ENCODE results near the gene ZFAND2A. TPM values are rescaled to one million over a fixed set of nuclear protein-coding genes. Genes with fewer than 3 reads are reported as not detected.

The ZFAND2A gene
- total and polyA plus RNA-seq, 11 donors, result 5.6 to 25.6 (median 9.9) TPM

GRCh38 chr7:1170741-1171501 lies 10.9 kb upstream of the ZFAND2A start:
- ATAC-seq (no peak), DNase-seq (no peak)
- Histone ChIP-seq H3K4me3 (no peak overlapping the region), H3K36me3 (no peaks in the 10 kb centered on the region), H3K27me3 (no peaks in the 10 kb centered on the region), H3K9me3 (no peaks in the 10 kb centered on the region), H3K4me1 (peaks cover 0 to 18% (median 2%) of the 10 kb centered on the region in 12 donors), H3K27ac (no peak overlapping the region)
- TF ChIP-seq CTCF (IDR thresholded peaks at IDR 0.05), result no peak
- no peak for TF ChIP-seq POLR2A (IDR thresholded peaks at IDR 0.05)
- WGBS, 4 donors, result 85 to 96% (median 89%) methylated on average over 25 to 26 of the region's 26 CpGs
- intact Hi-C loops (cut with DNase I), result loop anchor here in 6 of 10 donors (5.0 to 10.0 kb wide), 4 partner anchors 84 to 266 kb away; partner anchors contain the start of gene GPER1 (in 4 of the 6)

GRCh38 chr7:1169409-1170368 lies 9.7 kb upstream of the ZFAND2A start:
- H3K27ac ChIP-seq, result peak overlapping the region in 10 of 12 donors; percentile 16 to 75 (median 45)
- intact Hi-C loops (cut with DNase I), result loop anchor here in 6 of 10 donors (5.0 to 10.0 kb wide), 4 partner anchors 82 to 265 kb away; partner anchors contain the start of gene GPER1 (in 4 of the 6)
- DNase-seq, result peak; percentile 77 to 91 (median 89)

GRCh38 chr7:1168422-1168821 lies 8.4 kb upstream of the ZFAND2A start:
- intact Hi-C loops (cut with DNase I), result no loop called here
- WGBS, 4 donors, result 85 to 88% (median 86%) methylated on average over 11 of the region's 11 CpGs
- DNase-seq (no peak), ATAC-seq (no peak)
- H3K9me3 ChIP-seq, result no peaks in the 10 kb centered on the region
- peaks cover 0 to 14% (median 1%) of the 10 kb centered on the region in 12 donors for H3K4me1 ChIP-seq
- TF ChIP-seq CTCF (IDR thresholded peaks at IDR 0.05) (no peak), POLR2A (IDR thresholded peaks at IDR 0.05) (no peak)
- no peak overlapping the region for H3K27ac ChIP-seq
- H3K27me3 ChIP-seq, result no peaks in the 10 kb centered on the region
- peaks cover 0 to 22% (median 18%) of the 10 kb centered on the region in 9 donors for H3K36me3 ChIP-seq
- H3K4me3 ChIP-seq, result no peak overlapping the region

More at GRCh38 chr7:1169409-1170368, 9.7 kb upstream of the ZFAND2A start:
- 34 to 43% (median 40%) methylated on average over 43 of the region's 43 CpGs for WGBS, 4 donors
- H3K4me3 ChIP-seq, result peak overlapping the region in 10 of 12 donors; percentile 19 to 64 (median 58)
- H3K27me3 ChIP-seq, result no peaks in the 10 kb centered on the region
- H3K4me1 ChIP-seq, result peaks cover 0 to 14% (median 1%) of the 10 kb centered on the region in 12 donors
- H3K9me3 ChIP-seq, result no peaks in the 10 kb centered on the region
- H3K36me3 ChIP-seq, result peaks cover 0 to 10% (median 6%) of the 10 kb centered on the region in 9 donors
- peak; percentile 67 to 96 (median 89) for ATAC-seq
- TF ChIP-seq POLR2A (IDR thresholded peaks at IDR 0.05), result peak in 1 of 2 donors; percentile 44
- peak; percentile 63 to 90 (median 84) for TF ChIP-seq CTCF (IDR thresholded peaks at IDR 0.05)

All from heart left ventricle (tissue), 16 donors.